Ecto neural progenitor cell (in vitro differentiated cells): ENCODE data around the gene STAMBPL1.
"Not testable (repeated sequence)": the region's sequence is repeated elsewhere in the genome, so short reads cannot be mapped to it uniquely, and the experiment has no call there.

Experiments used
- DNase-seq: peaks from one replicate; pipeline ENCODE4 v3.0.0-alpha.2; 2018; ENCODE audit warnings: low spot score

The STAMBPL1 gene

GRCh38 chr10:88879534-88880281 is at the start of gene STAMBPL1:
Gene STAMBPL1, plus strand, starts transcription at chr10:88880245. Its CDS starts 21,464 bp downstream, at chr10:88901709.
- no peak for DNase-seq

GRCh38 chr10:88830643-88831268 is 49.3 kb upstream of the STAMBPL1 start:
- no peak for DNase-seq

DNA sequence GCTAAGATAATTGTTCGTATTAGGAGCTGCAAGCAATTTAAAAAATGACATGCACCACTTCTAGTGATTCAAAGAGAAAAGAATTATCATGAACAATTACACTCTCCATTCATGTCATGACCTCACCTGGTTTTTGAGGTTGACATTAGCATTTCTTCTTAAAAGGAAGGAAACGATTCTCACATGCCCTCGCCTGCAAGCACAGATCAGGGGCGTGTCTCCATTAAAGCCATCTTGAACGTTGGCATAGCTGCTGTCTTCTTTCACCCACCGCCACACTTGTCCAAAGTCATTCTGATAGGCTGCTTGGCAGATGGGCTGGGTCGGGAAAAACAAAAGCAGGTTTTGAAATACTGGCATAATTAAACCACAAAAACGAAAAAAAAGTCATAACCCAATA is 48.3 kb upstream of the STAMBPL1 start:
- no peak for DNase-seq

GRCh38 chr10:88832376-88832775 is 47.7 kb upstream of the STAMBPL1 start:
- no peak for DNase-seq

- no peak for DNase-seq
Measured at GRCh38 chr10:88833156-88833555, 46.9 kb upstream of the STAMBPL1 start.

GRCh38 chr10:88833723-88834122 is 46.3 kb upstream of the STAMBPL1 start:
- DNase-seq = no peak

DNA sequence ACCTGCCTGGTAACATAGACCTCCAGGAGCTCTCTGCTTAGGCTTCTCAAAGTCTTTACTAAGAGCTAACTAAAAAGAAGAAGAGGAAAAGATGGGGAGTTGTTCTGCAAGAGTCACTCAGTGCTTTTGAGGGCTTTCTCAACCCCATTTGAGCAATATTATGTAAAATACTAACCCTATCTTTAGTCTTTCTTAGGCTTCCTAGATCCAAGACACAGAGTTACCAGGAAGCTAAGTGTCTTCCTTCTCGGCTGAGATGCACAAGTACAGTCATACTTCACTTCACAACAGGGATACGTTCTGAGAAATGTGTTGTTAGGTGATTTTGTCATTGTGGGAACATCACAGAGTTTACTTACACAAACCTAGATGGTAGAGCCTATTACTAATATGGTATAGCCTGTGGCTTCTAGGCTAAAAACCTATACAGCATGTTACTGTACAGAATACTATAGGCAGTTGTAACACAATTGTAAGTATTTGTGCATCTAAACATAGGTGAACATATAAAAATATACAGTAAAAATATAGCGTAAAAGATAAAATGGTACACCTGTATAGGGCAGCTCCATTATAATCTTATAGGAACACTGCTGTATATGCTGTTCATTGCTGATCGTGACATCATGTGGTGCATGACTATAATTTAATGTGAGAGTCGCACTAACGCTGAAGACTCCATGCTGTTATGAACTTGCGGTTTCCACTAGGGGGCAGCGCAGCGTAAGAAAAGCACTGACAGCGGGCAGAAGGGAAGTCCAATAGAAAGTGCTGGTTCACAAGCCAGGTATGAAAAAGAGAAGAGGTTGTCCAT is 44.7 kb upstream of the STAMBPL1 start:
- peak; percentile 66 for DNase-seq

DNA sequence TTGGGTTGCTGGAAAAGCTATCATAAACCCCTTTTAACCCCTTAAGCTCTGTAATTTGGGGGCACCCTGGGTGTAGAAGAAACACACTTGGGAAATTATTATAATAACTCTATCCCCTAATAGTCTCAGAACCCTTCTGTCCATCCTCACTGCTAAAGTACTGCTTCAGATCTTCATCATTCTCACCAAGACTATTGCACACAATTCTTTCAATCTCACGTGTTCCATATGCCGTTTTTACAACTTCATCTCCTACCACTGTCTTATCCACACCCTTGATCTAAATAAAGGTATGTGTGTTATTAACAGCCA is 44.2 kb upstream of the STAMBPL1 start:
- no peak for DNase-seq

DNA sequence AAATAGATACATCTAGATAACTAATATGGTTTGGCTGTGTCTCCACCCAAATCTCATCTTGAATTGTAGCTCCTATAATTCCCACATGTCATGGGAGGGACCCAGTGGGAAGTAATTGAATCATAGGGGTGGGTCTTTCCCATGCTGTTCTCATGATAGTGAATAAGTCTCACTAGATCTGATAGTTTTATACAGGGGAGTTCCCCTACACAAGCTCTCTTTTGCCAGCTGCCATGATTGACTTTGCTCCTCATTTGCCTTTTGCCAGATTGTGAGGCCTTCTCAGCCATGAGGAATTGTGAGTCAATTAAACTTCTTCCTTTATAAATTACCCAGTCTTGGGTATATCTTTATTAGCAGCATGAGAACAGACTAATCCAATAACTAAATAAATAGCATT is 42.4 kb upstream of the STAMBPL1 start:
- DNase-seq = not testable (repeated sequence)

DNA sequence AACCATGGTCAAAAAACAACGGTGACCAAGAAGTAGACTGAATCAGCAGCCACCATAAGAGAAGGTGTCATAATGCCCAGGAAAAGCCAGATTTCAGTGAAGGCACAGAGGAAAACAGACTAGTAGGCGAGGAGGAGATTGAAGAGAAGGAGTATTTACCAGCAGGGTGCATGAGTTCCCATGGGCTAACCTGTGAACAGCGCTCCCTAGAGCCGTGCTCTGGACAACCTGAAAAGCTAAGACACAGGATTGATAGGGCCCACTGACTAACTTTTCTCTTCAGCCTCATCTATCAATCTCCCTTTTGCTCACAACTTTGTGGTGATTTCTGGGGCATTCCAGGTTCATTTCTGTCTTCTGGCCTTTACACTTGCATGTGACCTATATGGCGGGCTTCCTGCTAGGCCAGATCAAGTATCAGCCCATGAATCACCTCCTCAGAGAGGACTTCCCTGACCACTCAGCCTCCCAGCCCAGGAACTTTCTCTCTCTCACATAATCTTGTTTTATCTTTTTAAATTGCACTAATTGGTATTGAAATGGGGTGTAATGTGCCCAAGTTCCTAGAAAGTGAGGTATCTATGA is 41.2 kb upstream of the STAMBPL1 start:
- DNase-seq = no peak

GRCh38 chr10:88840104-88840503 is 39.9 kb upstream of the STAMBPL1 start:
- no peak for DNase-seq

DNA sequence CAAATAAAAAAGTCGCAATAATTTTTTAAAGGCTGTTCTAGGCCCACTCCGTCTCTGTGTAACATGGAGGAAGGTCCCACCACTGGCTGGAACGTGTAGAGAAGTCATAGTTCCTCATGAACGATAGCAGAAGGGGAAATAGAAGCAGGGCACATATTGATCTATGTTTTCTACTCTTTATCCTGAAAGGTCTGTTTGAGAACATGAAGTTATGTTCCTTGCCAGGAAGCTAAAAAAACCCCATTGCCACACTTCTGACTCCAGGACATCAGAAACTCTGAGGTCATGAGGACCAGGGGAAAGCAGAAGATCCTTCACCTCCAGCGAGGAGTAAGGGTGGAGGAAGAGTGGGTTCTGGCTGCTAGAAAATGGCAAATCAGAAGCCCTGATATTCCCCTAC is 39.2 kb upstream of the STAMBPL1 start:
- no peak for DNase-seq

DNA sequence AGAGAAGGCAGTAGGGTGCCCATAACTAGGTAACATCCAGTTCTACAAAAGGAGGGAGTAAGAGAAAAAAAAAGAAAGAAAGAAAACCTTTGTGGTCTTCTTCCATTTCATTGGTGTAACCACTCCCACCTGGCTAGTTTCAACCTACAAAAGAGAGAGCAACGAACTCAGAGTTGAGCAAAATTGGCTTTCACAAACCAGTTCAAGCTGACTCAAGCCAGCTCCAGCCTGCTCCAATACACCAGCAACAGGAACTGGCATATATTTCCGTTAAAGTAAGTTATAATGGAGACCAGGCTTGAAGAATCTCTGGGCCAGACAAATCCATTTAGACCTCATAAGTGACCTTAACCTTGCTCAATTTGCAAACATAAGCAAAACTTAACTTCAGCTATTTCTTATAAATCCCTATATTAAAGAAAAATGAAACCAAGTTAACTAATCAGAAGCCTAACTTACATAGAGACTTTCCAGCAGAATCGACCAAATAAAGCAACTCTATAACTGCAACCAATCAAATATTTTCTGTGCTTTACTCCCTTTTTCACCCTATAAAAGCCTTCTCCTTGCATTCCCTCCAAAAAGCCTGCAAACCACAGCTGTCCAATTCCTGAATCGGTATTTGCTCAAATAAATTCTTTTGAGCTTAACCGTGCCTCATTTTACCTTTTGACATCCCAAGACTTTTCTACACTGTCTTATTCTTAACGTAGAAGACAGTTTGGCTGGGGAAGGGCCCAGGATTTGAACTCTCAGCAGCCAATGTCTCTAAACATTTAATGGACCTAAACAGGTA is 38.5 kb upstream of the STAMBPL1 start:
- no peak for DNase-seq

DNA sequence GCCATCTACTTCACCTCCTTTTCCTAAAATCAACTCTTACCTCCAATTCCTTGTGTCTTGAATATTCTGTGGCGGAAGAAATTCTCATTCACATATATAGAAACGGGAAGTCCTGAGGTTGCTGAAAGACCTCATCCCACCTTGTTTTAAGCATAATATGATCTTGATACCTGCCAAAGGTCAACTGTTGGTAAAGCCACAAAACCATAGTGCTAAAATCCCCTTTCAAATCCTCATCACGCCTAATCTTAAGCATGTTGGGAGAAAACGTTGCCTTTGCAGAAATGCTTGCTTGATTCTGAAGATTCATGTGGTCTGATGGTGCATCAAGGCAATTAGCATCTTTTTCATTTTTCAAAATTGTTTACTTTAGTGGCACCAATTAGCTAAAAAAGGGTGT is 36.9 kb upstream of the STAMBPL1 start:
- no peak for DNase-seq

GRCh38 chr10:88848499-88848898 is 31.5 kb upstream of the STAMBPL1 start:
- DNase-seq = no peak

- DNase-seq = no peak
Measured at GRCh38 chr10:88849234-88849633, 30.8 kb upstream of the STAMBPL1 start.

- DNase-seq = no peak
Measured at GRCh38 chr10:88850712-88851111, 29.3 kb upstream of the STAMBPL1 start.

GRCh38 chr10:88851706-88852105 is 28.3 kb upstream of the STAMBPL1 start, which contains the start of gene ANKRD22:
Gene ANKRD22, minus strand, starts transcription at chr10:88851844. Its CDS starts 237 bp downstream, at chr10:88851607.
- no peak for DNase-seq

DNA sequence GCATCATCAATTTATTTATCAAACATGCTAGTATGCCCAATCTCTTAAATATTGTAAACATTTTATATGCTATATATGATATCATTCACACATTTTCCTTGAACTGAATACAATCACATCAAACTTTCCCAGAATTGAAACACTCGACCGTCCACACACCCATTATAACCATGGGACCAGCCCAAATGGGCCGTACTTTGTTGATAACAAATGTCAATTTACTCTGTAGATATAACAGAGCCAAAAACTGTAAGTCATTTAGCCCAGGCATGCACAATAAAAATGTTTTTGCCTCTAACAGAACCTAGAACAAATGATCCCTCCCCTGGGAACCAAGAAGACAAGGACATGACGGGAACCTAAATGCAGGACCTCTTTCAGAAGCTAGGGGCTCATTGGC is 27.7 kb upstream of the STAMBPL1 start:
- no peak for DNase-seq

DNA sequence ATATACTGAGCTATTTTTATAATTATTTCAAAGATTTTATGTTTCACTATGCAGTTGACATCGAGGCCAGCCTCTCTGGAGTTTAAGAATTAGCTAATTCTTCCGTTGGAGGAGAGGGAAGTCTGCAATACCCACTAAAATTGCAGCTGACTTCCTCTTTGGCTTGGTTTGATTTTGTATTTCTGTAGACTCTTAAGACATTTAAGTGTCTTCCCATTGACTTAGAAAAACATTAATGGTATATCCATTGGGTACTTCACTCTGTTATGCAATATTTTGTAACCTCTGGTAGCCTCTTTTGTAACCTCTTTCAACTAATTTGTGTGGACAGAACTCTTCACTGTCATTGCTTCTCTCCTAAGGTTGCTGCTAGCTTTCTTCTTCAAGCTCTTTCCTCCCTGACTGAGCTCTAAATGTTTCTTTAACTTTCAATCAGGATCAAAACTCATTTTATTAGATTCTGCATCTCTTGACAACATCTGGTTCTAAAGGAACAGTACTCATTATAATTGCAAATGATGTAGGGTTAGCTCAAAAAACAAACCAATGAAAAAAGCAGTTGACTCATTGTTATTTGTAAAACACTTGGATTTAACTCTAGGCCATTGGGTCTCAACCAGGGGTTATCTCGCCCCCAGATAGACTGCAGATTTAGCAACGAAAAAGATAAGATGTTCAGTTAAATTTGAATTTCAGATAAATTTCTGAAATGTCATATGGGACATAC is 26.7 kb upstream of the STAMBPL1 start:
- no peak for DNase-seq

GRCh38 chr10:88854684-88855083 is 25.4 kb upstream of the STAMBPL1 start:
- DNase-seq = no peak
